GM19099 (cell line): Measurements from ENCODE around the gene SESN2.
A peak's percentile ranks its signal among the peaks of the same experiment; 100 is the strongest.

ENCODE experiments used
- POLR2A ChIP-seq: IDR thresholded peaks from 3 replicates; pipeline ENCODE4 v1.6.1; 2011; ENCODE audit warnings: low read depth; ENCODE audit not compliant: insufficient read length; ENCODE audit errors: extremely low read depth

SESN2 gene

GRCh38 chr1:28244549-28245251, 14.6 kb upstream of the SESN2 start:
- TF ChIP-seq POLR2A = no peak

DNA sequence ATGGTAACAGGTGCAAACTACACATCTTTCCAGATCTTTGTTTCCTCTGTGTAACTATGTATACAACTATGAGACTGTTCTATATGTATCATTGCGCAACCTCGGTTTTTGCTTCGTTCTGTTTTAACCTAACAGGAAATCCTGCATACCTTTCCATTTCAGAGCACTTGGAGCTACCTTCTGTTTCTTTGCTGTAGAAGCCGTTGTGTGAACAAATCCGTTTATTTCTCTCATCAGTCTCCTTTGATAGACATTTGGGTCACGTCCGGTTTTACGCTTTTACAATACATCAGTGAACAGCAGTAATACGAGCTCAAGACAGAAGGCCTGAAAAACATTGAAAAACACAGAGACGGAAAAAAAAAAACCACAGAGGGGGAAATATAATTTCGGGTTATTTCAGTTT, 12.9 kb upstream of the SESN2 start:
- TF ChIP-seq POLR2A = peak; percentile 41

- no peak for TF ChIP-seq POLR2A
These were observed 11.6 kb upstream of the SESN2 start for GRCh38 chr1:28247612-28248272.

DNA sequence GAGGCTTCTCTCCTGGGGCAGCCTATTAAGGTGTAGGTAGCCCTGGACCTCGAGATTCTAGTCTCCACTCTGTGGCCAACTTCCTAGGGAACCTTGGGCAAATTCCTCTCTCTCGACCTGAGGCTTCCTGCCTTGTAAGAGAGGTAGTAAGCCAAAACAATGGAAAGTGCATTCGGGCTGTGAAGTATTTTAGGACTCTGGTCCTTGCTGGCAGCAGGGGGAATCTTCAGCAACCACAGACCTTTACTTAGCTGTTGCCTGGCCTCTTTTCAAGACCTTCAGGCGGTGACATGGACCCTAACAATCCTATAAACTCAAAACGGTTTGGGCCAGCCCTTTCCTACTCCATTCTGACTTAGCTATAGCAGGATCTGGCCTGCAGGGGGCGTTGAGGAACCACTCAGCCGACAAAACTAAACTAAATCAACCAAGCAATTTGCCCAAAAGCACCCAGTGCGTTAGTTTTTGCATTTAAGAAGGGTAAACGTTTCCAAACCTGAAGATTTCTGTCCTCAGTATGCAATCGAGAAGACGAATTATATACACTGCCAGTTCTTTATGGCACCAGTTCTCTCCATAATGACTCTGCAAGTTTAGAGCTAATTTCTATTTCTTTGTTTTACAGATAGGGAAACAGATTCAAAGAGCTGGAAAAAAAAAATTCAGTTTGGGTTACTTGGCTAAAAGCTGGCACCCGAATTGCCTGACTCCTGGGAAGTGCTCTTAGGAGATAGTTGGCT, 10.9 kb upstream of the SESN2 start:
- no peak for TF ChIP-seq POLR2A

- peak; percentile 41 for TF ChIP-seq POLR2A
These were observed 10.1 kb upstream of the SESN2 start for GRCh38 chr1:28249013-28249865.

- no peak for TF ChIP-seq POLR2A
These were observed 9.4 kb upstream of the SESN2 start for GRCh38 chr1:28249866-28250295.

- TF ChIP-seq POLR2A = no peak
These were observed 3.0 kb upstream of the SESN2 start for GRCh38 chr1:28256197-28256827.

DNA sequence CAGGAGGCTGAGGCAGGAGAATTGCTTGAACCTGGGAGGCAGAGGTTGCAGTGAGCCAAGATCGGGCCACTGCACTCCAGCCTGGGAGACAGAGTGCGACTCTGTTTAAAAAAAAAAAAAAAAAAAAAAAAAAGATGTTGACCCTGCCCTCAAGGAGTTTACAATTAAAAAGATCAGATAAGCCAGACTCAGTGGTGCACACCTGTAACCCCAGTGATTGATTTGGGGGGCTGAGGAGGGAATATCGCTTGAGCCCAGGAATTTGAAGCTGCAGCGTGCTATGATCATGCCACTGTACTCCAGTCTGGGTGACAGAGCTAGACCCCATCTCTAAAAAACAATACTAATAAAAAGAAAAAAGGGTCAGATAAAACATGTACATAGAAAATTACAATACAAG, 1.6 kb upstream of the SESN2 start:
- no peak for TF ChIP-seq POLR2A

DNA sequence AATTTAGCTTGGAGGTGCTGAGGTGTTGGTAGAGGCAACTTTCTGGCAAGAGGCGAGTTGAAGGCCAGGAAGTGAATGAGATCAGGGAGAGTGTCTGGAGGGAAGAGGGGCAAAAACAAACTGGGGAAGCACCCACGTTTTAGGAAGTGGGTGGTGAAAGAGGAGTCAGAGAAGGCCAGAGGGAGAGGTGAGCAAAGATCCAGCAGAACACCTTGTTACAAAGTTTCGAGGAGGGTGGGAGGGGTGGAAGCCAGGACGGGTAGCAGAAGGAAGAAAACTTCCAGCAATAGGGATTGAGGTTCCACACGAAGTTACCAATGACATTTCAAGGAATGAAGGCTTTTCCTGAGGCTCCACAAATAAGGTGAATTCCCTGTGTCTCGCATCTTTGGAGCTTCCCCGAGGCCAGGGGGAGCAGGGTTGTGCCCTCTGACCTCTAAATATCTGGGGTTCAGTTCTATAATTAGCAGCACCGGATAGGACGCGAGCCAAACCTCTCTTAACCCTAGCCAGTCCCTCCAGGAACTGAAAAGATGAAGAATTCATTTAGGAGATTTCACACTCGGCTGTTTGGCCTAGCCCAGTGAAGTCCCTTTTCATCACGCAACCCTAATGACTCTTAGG, 578 bp upstream of the SESN2 start:
- no peak for TF ChIP-seq POLR2A

DNA sequence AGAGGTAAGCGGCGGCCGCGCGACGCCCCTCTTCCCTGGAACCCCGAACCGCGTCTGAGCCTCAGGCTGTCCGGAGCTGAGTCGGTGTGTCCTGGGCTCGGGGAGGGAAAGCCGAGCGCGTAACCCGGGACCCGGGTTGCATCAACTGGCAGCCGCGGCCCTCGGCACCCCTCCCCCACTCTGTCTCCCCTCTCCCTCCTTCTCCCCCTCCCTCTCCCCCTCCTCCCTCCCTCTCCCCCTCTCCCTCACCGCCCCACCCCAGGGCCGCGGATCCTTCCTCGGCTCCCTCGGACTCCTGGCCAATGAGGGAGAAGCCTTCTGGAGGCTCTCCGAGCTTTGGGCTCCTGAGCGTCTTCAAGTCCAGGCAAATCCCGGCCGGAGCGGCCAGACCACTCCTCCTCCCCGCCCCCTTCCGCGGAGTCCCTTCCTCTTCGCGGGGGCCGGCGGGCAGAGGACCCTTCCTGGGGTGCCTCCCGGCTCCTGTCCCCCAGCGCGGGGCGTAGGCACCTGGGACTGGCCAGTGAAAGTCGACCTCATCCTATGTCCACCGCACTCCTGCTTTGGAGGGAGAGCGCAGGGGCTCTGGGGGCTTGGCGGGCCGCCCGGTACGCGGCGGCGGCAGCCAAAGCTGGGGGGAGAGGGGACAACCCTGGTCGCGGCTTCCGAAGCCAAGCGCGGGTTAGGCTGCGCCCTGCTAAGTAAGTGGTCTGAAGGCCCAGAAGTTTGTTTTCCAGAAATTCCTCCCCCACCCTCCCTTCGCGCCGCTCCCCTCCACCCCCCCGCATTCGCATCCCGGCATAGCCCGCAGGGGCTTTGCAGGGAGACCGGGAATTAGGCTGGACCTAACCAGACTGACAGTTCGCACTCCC, 850 bp downstream of the SESN2 start:
- TF ChIP-seq POLR2A = no peak

DNA sequence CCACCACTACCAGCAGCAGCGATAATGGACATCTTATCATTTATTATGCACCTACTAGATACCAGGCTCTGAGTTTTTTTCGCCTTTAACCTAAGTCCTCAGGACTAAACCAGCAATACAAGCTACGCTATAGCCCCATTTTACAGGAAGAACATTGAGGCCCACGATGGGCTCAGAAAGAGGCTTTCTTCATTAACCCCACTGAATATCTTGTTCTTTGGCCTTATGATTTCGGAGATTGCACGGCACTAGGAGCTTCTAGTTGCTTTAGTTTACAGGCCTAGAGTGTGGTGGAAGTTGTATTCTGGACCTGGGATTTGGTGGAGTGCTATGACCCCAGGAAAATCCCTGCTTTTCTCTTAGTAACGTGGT, 1.5 kb downstream of the SESN2 start:
- no peak for TF ChIP-seq POLR2A

DNA sequence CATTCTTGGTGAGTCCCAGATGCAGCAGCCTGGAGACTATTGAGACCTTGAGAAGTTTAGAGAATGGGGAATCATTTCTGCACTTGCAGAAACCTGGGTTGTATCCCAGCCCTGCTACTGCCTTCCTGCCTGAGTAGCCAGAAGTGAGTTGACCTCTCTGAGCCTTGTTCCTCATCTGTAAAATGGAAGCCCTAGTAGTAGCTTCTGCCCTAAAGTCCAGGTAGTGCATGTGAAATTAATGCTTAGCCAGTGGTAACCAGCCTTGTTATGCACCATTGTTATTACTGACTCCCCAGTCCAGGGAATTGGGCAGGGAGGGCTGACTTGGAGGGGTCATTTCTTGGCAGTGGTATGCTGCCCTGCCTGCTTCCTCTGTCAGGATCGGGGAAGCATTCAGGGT, 5.6 kb downstream of the SESN2 start:
- TF ChIP-seq POLR2A = no peak

DNA sequence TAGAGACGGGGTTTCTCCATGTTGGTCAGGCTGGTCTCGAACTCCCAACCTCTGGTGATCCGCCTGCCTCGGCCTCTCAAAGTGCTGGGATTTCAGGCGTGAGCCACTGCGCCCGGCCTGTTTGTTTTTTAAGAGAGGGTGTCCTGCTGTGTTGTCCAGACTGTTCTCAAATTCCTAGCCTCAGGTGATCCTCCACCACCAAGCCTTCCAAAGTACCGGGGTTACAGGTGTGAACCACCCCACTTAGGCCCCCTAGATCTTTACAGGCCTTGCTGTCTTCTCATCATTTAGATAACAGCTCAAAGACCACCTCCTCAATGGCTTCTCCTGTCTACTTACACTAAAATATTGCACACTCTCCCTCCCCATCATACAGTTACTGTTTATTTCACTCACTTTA, 6.3 kb downstream of the SESN2 start:
- TF ChIP-seq POLR2A = no peak
